K562 (cell line): ENCODE data around the gene RAD54L.

Experiments used
- CEBPB ChIP-seq: fragments of 450-650 bp; IDR thresholded peaks from 2 replicates; pipeline ENCODE4 v1.6.1; 2016; ENCODE audit warnings: missing genetic modification characterization, missing compliant biosample characterization
- CHD1 ChIP-seq: fragments of 200-600 bp; sonication (generic); IDR thresholded peaks from one replicate; pipeline ENCODE4 v1.6.1; 2012; ENCODE audit warnings: mild to moderate bottlenecking, moderate library complexity, low read length, inconsistent platforms
- GATA2 ChIP-seq: sonication (generic); formaldehyde crosslinking; IDR thresholded peaks from 2 replicates; pipeline ENCODE4 v1.4.0; 2020; ENCODE audit warnings: mild to moderate bottlenecking, missing genetic modification reagents
- HDGF ChIP-seq: fragments of 450-650 bp; IDR thresholded peaks from 2 replicates; pipeline ENCODE4 v1.6.1; 2016
- REST ChIP-seq, 2 experiments: fragments of 450-650 bp; formaldehyde crosslinking in 1 of 2; IDR thresholded peaks; 2 replicates each; pipeline versions ENCODE4 v1.4.0 to v1.6.1; 2014 to 2020; ENCODE audit warnings: mild to moderate bottlenecking in 2 of 2, borderline replicate concordance in 1 of 2, low read depth in 1 of 2
- TAL1 ChIP-seq: fragments of 450-650 bp; IDR thresholded peaks from 2 replicates; pipeline ENCODE4 v1.6.1; 2016; ENCODE audit warnings: mild to moderate bottlenecking
- YBX1 ChIP-seq: fragments of 450-650 bp; IDR thresholded peaks from 2 replicates; pipeline ENCODE4 v1.7.1; 2016; ENCODE audit warnings: mild to moderate bottlenecking
- ZFP36 ChIP-seq: fragments of 150-350 bp; IDR thresholded peaks from 2 replicates; pipeline ENCODE4 v1.6.1; 2018; ENCODE audit warnings: low read length, low read depth; ENCODE audit not compliant: partially characterized antibody
- ZNF143 ChIP-seq: sonication (generic); formaldehyde crosslinking; IDR thresholded peaks from 2 replicates; pipeline ENCODE4 v1.9.0; 2022; ENCODE audit warnings: mild to moderate bottlenecking, missing genetic modification reagents
- ZNF444 ChIP-seq: fragments of 250-450 bp; sonication (Bioruptor Pico); IDR thresholded peaks from 2 replicates; pipeline ENCODE4 v1.4.0; 2020; ENCODE audit warnings: mild to moderate bottlenecking, moderate library complexity
- ZZZ3 ChIP-seq: fragments of 450-650 bp; IDR thresholded peaks from 2 replicates; pipeline ENCODE4 v1.6.1; 2016; ENCODE audit warnings: antibody characterized with exemption, mild to moderate bottlenecking, moderate library complexity
- TF ChIP-seq, protein P1 (sequence below), 3 experiments: IDR thresholded peaks in 2 of 3; conservative IDR thresholded peaks in 1 of 3; 2 replicates each; pipeline ENCODE4 v1.5.1; 2011 to 2012; ENCODE audit warnings: low read length in 3 of 3, mild to moderate bottlenecking in 3 of 3, control low read depth in 2 of 3, improper control_type of control experiment in 1 of 3, inconsistent platforms in 1 of 3, low read depth in 1 of 3, mixed read lengths in 1 of 3, moderate library complexity in 1 of 3; ENCODE audit not compliant: insufficient read depth in 2 of 3

DNA sequence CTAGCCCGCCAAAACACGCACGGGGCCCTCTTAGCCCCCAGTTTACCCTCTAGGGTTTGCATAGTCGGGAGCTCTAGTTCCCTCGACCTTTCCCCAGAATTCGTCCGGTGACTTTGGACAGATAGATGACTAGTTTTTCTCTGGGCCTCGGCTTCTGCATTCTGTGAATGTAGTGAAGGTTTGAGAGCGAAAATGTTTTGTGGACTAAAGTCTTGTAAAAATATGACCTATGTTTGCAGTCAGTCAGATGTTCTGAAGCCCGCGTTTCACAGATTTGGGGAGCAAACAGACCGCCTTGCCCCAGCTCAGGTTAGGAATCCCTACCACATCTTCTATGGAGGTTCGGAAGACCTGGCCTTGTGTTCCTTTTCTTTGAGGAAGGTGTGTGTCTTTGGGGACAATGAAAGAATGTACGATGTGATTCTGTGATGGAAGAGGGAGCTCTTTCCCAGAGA is 56.3 kb downstream of the RAD54L start:
- TF ChIP-seq CHD1 = no peak
- TF ChIP-seq, protein P1, sequence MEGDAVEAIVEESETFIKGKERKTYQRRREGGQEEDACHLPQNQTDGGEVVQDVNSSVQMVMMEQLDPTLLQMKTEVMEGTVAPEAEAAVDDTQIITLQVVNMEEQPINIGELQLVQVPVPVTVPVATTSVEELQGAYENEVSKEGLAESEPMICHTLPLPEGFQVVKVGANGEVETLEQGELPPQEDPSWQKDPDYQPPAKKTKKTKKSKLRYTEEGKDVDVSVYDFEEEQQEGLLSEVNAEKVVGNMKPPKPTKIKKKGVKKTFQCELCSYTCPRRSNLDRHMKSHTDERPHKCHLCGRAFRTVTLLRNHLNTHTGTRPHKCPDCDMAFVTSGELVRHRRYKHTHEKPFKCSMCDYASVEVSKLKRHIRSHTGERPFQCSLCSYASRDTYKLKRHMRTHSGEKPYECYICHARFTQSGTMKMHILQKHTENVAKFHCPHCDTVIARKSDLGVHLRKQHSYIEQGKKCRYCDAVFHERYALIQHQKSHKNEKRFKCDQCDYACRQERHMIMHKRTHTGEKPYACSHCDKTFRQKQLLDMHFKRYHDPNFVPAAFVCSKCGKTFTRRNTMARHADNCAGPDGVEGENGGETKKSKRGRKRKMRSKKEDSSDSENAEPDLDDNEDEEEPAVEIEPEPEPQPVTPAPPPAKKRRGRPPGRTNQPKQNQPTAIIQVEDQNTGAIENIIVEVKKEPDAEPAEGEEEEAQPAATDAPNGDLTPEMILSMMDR (IDR thresholded peaks at IDR 0.05 in 2 of 3, conservative IDR thresholded peaks at IDR 0.05 in 1 of 3; ENCODE audit: insufficient read depth in 2 of 3, low read depth in 1 of 3, low read length in 3 of 3) = 0 out of 6 replicates have a peak, but pooled peaks of 1 of the 3 experiments have one; percentile 5
- TF ChIP-seq ZNF444 = no peak
- no peak for TF ChIP-seq GATA2
- no peak for TF ChIP-seq REST (IDR thresholded peaks at IDR 0.05; ENCODE audit: borderline replicate concordance)
- no peak for TF ChIP-seq REST (CRISPR knock-in tag; IDR thresholded peaks at IDR 0.05; ENCODE audit: low read depth)
- no peak; the same call in 1 of the 2 replicates for TF ChIP-seq HDGF
- TF ChIP-seq CEBPB (tag) = no peak
- no peak for TF ChIP-seq YBX1
- no peak for TF ChIP-seq TAL1
- no peak; the same call in 1 of the 2 replicates for TF ChIP-seq ZNF143 (CRISPR knock-in tag)
- no peak for TF ChIP-seq ZFP36
- no peak for TF ChIP-seq ZZZ3
